Activated CD8-positive, alpha-beta T cell treated with anti-CD3 and anti-CD28 coated beads for 36 hours (primary cell): ENCODE measurements around the gene NRN1. TPM values are rescaled to one million over a fixed set of nuclear protein-coding genes. Genes with fewer than 3 reads are reported as not detected.

ENCODE experiments used
- ATAC-seq: fragments of 200-7000 bp; cut with Tn5 transposase; one replicate; pipeline ENCODE4 v1.10.0; 2021; ENCODE audit warnings: mild to moderate bottlenecking, moderate library complexity
- CTCF ChIA-PET: fragments of 350-600 bp; sonication (Branson Sonifier 250); formaldehyde crosslinking; loops from one replicate; lab custom pipeline; 2021; ENCODE audit warnings: antibody characterized with exemption; lab: Charles Lee
- POLR2A ChIA-PET: fragments of 350-600 bp; sonication (Branson Sonifier 250); formaldehyde crosslinking; loops from one replicate; lab custom pipeline; 2021; ENCODE audit warnings: antibody characterized with exemption; lab: Charles Lee
- DNase-seq: peaks from one replicate; pipeline ENCODE4 v3.0.0-alpha.2; 2020
- H3K27ac Mint-ChIP-seq: one replicate; pipeline ENCODE4 v1.8.0; 2021; ENCODE audit warnings: mild to moderate bottlenecking, mixed read lengths
- H3K27me3 Mint-ChIP-seq: one replicate; pipeline ENCODE4 v1.8.0; 2021; ENCODE audit warnings: mixed read lengths
- H3K36me3 Mint-ChIP-seq: one replicate; pipeline ENCODE4 v1.8.0; 2021; ENCODE audit warnings: low read depth, mixed read lengths
- H3K4me1 Mint-ChIP-seq: one replicate; pipeline ENCODE4 v1.8.0; 2021; ENCODE audit warnings: low read depth, mixed read lengths
- H3K4me3 Mint-ChIP-seq: one replicate; pipeline ENCODE4 v1.8.0; 2021; ENCODE audit warnings: mild to moderate bottlenecking, moderate library complexity, mixed read lengths
- H3K9me3 Mint-ChIP-seq: one replicate; pipeline ENCODE4 v1.8.0; 2021; ENCODE audit warnings: mixed read lengths
- intact Hi-C: fragments of 100-400 bp; cut with micrococcal nuclease; formaldehyde crosslinking; loops from one replicate; pipeline ENCODE4 v1.10.0; 2022
- total RNA-seq, 2 experiments: library from RNA; stranded (reverse); gene quantifications; one replicate each; pipeline ENCODE4 v1.2.3, GENCODE V29; 2021
- TF ChIP-seq, protein P1 (sequence below): fragments of 200-600 bp; IDR thresholded peaks from one replicate; pipeline ENCODE4 v1.8.0; 2022; ENCODE audit warnings: antibody characterized with exemption, mild to moderate bottlenecking

Gene NRN1, protein sequence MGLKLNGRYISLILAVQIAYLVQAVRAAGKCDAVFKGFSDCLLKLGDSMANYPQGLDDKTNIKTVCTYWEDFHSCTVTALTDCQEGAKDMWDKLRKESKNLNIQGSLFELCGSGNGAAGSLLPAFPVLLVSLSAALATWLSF
- total RNA-seq = 1 to 10 TPM; 5.9 to 7.1 TPM

DNA sequence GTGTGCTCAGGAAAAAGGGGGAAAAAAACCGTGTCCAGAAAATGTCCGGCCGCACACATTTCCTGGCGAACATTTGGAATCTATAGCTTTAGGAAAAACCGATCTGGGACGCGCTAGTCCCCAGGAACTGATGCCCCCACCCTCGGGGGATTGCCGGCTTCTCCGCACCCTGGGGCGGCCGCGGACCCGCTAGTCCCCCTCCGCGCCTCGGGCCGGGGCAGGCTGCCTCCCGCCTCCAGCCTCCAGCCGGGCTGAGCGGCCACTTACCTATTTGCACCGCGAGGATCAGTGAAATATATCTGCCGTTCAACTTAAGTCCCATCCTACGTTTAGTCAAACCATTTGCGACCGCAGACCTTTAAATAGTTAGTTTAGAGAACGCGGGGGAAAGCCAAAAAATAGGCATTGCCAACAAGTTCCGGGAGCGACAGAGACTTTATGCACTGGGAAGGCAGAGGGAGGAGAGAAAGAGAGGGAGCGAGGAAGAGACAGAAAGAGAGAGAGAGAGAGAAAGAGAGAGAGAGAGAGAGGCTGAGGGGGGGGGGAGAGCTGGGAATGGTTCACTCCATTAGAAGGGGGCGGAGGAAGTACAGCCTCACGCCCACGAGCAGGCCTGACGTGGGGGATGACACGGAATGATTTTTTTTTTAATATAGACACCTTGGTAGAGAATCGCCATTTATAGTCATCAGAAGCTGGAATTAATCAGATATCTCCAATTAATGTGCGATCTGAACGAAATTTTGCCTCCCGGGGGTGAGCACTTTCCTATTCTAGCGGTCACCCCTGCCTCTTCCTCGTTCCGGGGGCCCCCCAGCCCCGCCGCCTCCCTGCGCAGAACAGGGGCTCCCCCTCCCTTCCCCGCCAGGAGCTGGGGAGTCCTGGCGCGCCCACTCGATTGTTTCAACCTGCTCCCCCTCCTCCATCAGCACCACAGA is at the start of gene NRN1:
Gene NRN1, minus strand, starts transcription at position 498 of the 938 bp plus-strand sequence. Its CDS starts 176 bp downstream, at position 322.
- Mint-ChIP-seq H3K9me3 (no peaks in the 10 kb centered on the region), H3K4me3 (peak within 1 kb of the TSS; percentile 79), H3K36me3 (peaks cover 4% of the 10 kb centered on the region), H3K27me3 (peaks cover 71% of the 10 kb centered on the region), H3K27ac (peak within 1 kb of the TSS; percentile 85), H3K4me1 (peaks cover 54% of the 10 kb centered on the region)
- TF ChIP-seq, protein P1, sequence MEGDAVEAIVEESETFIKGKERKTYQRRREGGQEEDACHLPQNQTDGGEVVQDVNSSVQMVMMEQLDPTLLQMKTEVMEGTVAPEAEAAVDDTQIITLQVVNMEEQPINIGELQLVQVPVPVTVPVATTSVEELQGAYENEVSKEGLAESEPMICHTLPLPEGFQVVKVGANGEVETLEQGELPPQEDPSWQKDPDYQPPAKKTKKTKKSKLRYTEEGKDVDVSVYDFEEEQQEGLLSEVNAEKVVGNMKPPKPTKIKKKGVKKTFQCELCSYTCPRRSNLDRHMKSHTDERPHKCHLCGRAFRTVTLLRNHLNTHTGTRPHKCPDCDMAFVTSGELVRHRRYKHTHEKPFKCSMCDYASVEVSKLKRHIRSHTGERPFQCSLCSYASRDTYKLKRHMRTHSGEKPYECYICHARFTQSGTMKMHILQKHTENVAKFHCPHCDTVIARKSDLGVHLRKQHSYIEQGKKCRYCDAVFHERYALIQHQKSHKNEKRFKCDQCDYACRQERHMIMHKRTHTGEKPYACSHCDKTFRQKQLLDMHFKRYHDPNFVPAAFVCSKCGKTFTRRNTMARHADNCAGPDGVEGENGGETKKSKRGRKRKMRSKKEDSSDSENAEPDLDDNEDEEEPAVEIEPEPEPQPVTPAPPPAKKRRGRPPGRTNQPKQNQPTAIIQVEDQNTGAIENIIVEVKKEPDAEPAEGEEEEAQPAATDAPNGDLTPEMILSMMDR = no peak
- DNase-seq (peak; percentile 70), ATAC-seq (peak; percentile 14)
- CTCF ChIA-PET = interaction anchor here (0.6 to 3.2 kb wide), 4 partner anchors 8 to 415 kb away, joined by 3 to 18 read pairs (median 4); no protein-coding TSS in a partner anchor
- intact Hi-C loops = no loop called here
- POLR2A ChIA-PET = interaction anchor here (0.6 to 1.2 kb wide), 4 partner anchors 9 to 540 kb away, joined by 3 read pairs; no protein-coding TSS in a partner anchor

DNA sequence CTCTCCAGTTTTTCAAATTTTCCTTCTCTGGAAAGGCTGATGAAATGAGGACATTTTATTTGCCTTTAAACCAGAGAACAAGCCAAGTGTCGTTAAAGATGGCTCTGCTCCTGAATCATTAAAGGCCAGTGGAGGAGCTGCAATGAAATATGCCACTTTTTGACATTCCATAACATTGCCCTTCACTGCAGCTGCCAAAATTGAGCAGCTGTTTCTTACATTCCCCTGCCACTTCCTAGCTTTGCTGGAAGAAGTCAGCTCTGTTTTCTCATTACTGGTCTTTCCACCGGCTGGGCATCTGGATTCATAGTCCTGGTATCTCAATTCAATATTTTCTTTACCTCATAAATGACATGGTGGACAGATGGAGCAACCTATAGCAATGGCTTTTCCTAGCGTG is 45.5 kb upstream of the NRN1 start:
- ATAC-seq (no peak), DNase-seq (no peak)
- peaks cover 40% of the 10 kb centered on the region for H3K27me3 Mint-ChIP-seq
- no peaks in the 10 kb centered on the region for H3K4me1 Mint-ChIP-seq
- intact Hi-C loops = no loop called here
- no peak overlapping the region for H3K27ac Mint-ChIP-seq
- ChIA-PET POLR2A (interaction anchor here (1.4 kb wide), 1 partner anchor 9 kb away, joined by 3 read pairs; no protein-coding TSS in a partner anchor), CTCF (no interaction called here)
- no peaks in the 10 kb centered on the region for H3K36me3 Mint-ChIP-seq
- TF ChIP-seq, protein P1 = no peak
- H3K9me3 Mint-ChIP-seq = no peaks in the 10 kb centered on the region
- H3K4me3 Mint-ChIP-seq = no peak overlapping the region

DNA sequence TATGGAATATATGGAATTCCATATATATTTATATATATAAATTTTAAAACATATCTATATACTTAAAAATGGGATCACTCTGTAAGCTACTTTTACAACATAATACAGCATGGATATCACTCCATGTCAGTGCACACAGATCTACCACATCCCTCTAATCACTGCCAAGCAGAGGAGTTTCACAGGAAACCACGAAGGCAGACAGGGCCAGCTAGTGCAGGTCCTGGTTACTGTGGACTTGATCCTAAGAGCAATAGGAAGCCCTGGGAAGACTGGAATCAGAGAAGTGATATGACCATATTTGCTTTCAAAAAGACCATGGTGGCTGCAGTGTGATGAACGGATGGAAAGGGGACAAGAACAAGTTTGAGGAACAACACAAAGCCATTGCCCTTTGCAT is 40.0 kb upstream of the NRN1 start:
- no peak for ATAC-seq
- CTCF ChIA-PET = no interaction called here
- H3K4me1 Mint-ChIP-seq = no peaks in the 10 kb centered on the region

DNA sequence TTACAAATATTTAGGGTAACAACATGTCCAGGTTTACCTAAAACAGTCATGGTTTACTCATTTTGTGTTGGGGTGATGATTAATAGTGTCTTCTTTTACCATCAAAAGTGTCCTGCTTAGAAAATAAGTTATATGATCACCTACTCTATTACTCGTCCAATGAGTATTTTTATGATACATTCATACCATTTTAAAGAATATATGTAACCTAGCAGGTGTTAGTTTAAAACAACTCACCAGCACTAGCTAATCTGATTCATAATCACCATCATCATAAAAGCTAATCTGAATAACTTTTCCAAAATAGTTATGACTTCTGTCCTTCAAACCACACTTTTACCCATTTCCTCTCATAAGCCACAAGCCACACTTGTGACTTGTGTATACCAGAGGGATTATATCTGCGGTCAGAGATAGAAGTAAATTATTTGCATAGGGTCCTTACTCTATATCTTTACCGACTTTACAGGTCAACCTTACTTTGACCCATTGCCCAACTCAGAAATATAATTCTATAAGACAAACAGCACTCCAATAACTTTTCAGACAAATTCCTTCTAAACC is 33.3 kb upstream of the NRN1 start:
- no peak overlapping the region for H3K27ac Mint-ChIP-seq
- peaks cover 12% of the 10 kb centered on the region for H3K27me3 Mint-ChIP-seq
- TF ChIP-seq, protein P1 = no peak
- ATAC-seq (peak; percentile 24), DNase-seq (no peak)
- H3K9me3 Mint-ChIP-seq = no peaks in the 10 kb centered on the region
- H3K4me1 Mint-ChIP-seq = no peaks in the 10 kb centered on the region
- POLR2A ChIA-PET = no interaction called here
- CTCF ChIA-PET = no interaction called here
- intact Hi-C loops = no loop called here
- H3K4me3 Mint-ChIP-seq = no peak overlapping the region
- H3K36me3 Mint-ChIP-seq = no peaks in the 10 kb centered on the region

More for the DNA sequence above, 40.0 kb upstream of the NRN1 start:
- H3K4me3 Mint-ChIP-seq = no peak overlapping the region
- H3K36me3 Mint-ChIP-seq = no peaks in the 10 kb centered on the region
- POLR2A ChIA-PET = no interaction called here
- TF ChIP-seq, protein P1 = no peak
- H3K27me3 Mint-ChIP-seq = peaks cover 26% of the 10 kb centered on the region
- H3K9me3 Mint-ChIP-seq = no peaks in the 10 kb centered on the region
- H3K27ac Mint-ChIP-seq = no peak overlapping the region
- intact Hi-C loops = no loop called here
- DNase-seq = no peak
